CD14-positive monocyte (primary cell): ENCODE measurements around the gene CTNND2. TPM values are rescaled to one million over a fixed set of nuclear protein-coding genes. Genes with fewer than 3 reads are reported as not detected.
A peak's percentile ranks its signal among the peaks of the same experiment; 100 is the strongest.
"Not testable (repeated sequence)": the region's sequence is repeated elsewhere in the genome, so short reads cannot be mapped to it uniquely, and the experiment has no call there.

Experiments used
- DNase-seq, 3 donors: peaks; one replicate each; pipeline ENCODE4 v3.0.0-alpha.2; 2011 to 2022
- H2AFZ ChIP-seq: 2 replicates; pipeline ENCODE4 v1.6.0; 2012; ENCODE audit warnings: mild to moderate bottlenecking, low read depth, low read length, inconsistent platforms; ENCODE audit not compliant: insufficient read depth, poor library complexity, severe bottlenecking
- H3K27ac ChIP-seq, 2 donors: 1 replicate in 1 of 2; 2 replicates in 1 of 2; pipeline ENCODE4 v1.5.1; 2012 to 2013; ENCODE audit warnings: low read length in 2 of 2, control low read depth in 1 of 2, inconsistent platforms in 1 of 2, low read depth in 1 of 2, mild to moderate bottlenecking in 1 of 2
- H3K27me3 ChIP-seq, 2 donors: one replicate each; pipeline versions ENCODE4 v1.6.0 to v1.6.1; 2011 to 2013; ENCODE audit warnings: low read length in 2 of 2; ENCODE audit not compliant: control insufficient read depth in 2 of 2, insufficient read depth in 2 of 2
- H3K36me3 ChIP-seq, 2 donors: replicated peaks in 1 of 2; 1 replicate in 1 of 2; 2 replicates in 1 of 2; pipeline versions ENCODE4 v1.5.1 to v1.6.1; 2012 to 2013; ENCODE audit warnings: low read length in 2 of 2, control low read depth in 1 of 2, inconsistent platforms in 1 of 2, mild to moderate bottlenecking in 1 of 2; ENCODE audit not compliant: insufficient read depth in 2 of 2, control insufficient read depth in 1 of 2
- H3K4me1 ChIP-seq, 2 donors: 1 replicate in 1 of 2; 2 replicates in 1 of 2; pipeline versions ENCODE4 v1.5.1 to v1.6.1; 2012 to 2013; ENCODE audit warnings: low read length in 2 of 2, control low read depth in 1 of 2, inconsistent platforms in 1 of 2, mild to moderate bottlenecking in 1 of 2, moderate library complexity in 1 of 2; ENCODE audit not compliant: insufficient read depth in 2 of 2, control insufficient read depth in 1 of 2
- H3K4me2 ChIP-seq: replicated peaks from 2 replicates; pipeline ENCODE3; 2012; ENCODE audit warnings: low read length, moderate library complexity, mild to moderate bottlenecking; ENCODE audit not compliant: poor library complexity, severe bottlenecking; ENCODE audit errors: extremely low read depth
- H3K4me3 ChIP-seq, 3 experiments: fragments of 200-600 bp in 1 of 3; sonication (generic) in 1 of 3; replicated peaks in 1 of 3; 1 replicate in 2 of 3; 2 replicates in 1 of 3; pipeline ENCODE4 v1.5.1; 2011 to 2013; ENCODE audit warnings: low read length in 3 of 3, mild to moderate bottlenecking in 3 of 3, control low read depth in 2 of 3, low read depth in 2 of 3, inconsistent platforms in 1 of 3, moderate library complexity in 1 of 3
- H3K79me2 ChIP-seq: 2 replicates; pipeline ENCODE4 v1.6.0; 2012; ENCODE audit warnings: mild to moderate bottlenecking, control low read depth, inconsistent platforms, low read length, moderate library complexity; ENCODE audit not compliant: insufficient read depth
- H3K9ac ChIP-seq: 2 replicates; pipeline ENCODE4 v1.6.0; 2017; ENCODE audit warnings: low read length, mild to moderate bottlenecking; ENCODE audit not compliant: insufficient read depth, poor library complexity, severe bottlenecking
- H3K9me3 ChIP-seq, 2 donors: replicated peaks in 1 of 2; 1 replicate in 1 of 2; 2 replicates in 1 of 2; pipeline versions ENCODE4 v1.5.1 to v1.6.1; 2012 to 2013; ENCODE audit warnings: low read length in 2 of 2, control low read depth in 1 of 2; ENCODE audit not compliant: control insufficient read depth in 1 of 2, insufficient read depth in 1 of 2
- H4K20me1 ChIP-seq: 2 replicates; pipeline ENCODE4 v1.6.0; 2012; ENCODE audit warnings: mild to moderate bottlenecking, low read length, control low read depth, moderate library complexity; ENCODE audit not compliant: insufficient read depth
- H3K27ac Mint-ChIP-seq, 7 donors: one replicate each; pipeline ENCODE4 v1.8.0; 2020; ENCODE audit warnings: mild to moderate bottlenecking in 7 of 7, mixed read lengths in 7 of 7, moderate library complexity in 6 of 7, inconsistent platforms in 2 of 7
- H3K27me3 Mint-ChIP-seq, 3 donors: one replicate each; pipeline ENCODE4 v1.8.0; 2021 to 2022; ENCODE audit warnings: low read depth in 3 of 3, mild to moderate bottlenecking in 3 of 3, mixed read lengths in 3 of 3, moderate library complexity in 3 of 3, inconsistent platforms in 1 of 3
- H3K36me3 Mint-ChIP-seq, 2 donors: one replicate each; pipeline ENCODE4 v1.8.0; 2020; ENCODE audit warnings: mixed read lengths in 2 of 2, inconsistent platforms in 1 of 2, mild to moderate bottlenecking in 1 of 2
- H3K4me1 Mint-ChIP-seq: one replicate; pipeline ENCODE4 v1.8.0; 2020; ENCODE audit warnings: mild to moderate bottlenecking, mixed read lengths
- H3K4me3 Mint-ChIP-seq, 2 donors: one replicate each; pipeline ENCODE4 v1.8.0; 2020; ENCODE audit warnings: mild to moderate bottlenecking in 2 of 2, mixed read lengths in 2 of 2, moderate library complexity in 1 of 2
- H3K9me3 Mint-ChIP-seq, 7 donors: one replicate each; pipeline ENCODE4 v1.8.0; 2020 to 2022; ENCODE audit warnings: mixed read lengths in 7 of 7, mild to moderate bottlenecking in 6 of 7, moderate library complexity in 6 of 7, inconsistent platforms in 2 of 7
- WGBS: methylation state at CpG from one replicate; pipeline ENCODE4 v1.1.5; 2013; ENCODE audit warnings: missing lambda C conversion rate; ENCODE audit not compliant: insufficient coverage; 5-methylcytosine and 5-hydroxymethylcytosine counted together
- intact Hi-C, 2 donors: fragments of 100-400 bp; cut with micrococcal nuclease; formaldehyde crosslinking; loops; one replicate each; pipeline versions ENCODE4 v1.15.0 to v1.15.1; 2023
- polyA plus RNA-seq, 3 donors: library from polyadenylated mRNA; depleted of rRNA in 1 of 3; unstranded in 2 of 3; stranded (reverse) in 1 of 3; fragments of 300-500 nt in 2 of 3; fragments of >200 nt in 1 of 3; fragmentation: Illumina TruSeq in 2 of 3; gene quantifications; 1 replicate in 2 of 3; 2 replicates in 1 of 3; pipeline ENCODE4 v1.2.3, GENCODE V29; 2012 to 2021
- TF ChIP-seq, protein P1 (sequence below): fragments of 200-600 bp; IDR thresholded peaks from one replicate; pipeline ENCODE4 v1.8.0; 2022; ENCODE audit warnings: antibody characterized with exemption, mild to moderate bottlenecking

The CTNND2 gene
- polyA plus RNA-seq, 3 donors: not detected

- H3K4me1 Mint-ChIP-seq: peaks cover 32% of the 10 kb centered on the region
- no peak overlapping the region for H3K4me2 ChIP-seq
- TF ChIP-seq, protein P1, sequence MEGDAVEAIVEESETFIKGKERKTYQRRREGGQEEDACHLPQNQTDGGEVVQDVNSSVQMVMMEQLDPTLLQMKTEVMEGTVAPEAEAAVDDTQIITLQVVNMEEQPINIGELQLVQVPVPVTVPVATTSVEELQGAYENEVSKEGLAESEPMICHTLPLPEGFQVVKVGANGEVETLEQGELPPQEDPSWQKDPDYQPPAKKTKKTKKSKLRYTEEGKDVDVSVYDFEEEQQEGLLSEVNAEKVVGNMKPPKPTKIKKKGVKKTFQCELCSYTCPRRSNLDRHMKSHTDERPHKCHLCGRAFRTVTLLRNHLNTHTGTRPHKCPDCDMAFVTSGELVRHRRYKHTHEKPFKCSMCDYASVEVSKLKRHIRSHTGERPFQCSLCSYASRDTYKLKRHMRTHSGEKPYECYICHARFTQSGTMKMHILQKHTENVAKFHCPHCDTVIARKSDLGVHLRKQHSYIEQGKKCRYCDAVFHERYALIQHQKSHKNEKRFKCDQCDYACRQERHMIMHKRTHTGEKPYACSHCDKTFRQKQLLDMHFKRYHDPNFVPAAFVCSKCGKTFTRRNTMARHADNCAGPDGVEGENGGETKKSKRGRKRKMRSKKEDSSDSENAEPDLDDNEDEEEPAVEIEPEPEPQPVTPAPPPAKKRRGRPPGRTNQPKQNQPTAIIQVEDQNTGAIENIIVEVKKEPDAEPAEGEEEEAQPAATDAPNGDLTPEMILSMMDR: no peak
- H3K27me3 Mint-ChIP-seq: peaks cover 0 to 2% (median 0%) of the 10 kb centered on the region in 3 donors
- H3K4me3 ChIP-seq: no peak overlapping the region
- no peak overlapping the region for H3K9ac ChIP-seq
- H3K27ac Mint-ChIP-seq: peak overlapping the region in 1 of 7 donors; percentile 46
- H3K4me3 Mint-ChIP-seq: no peak overlapping the region
- no peaks in the 10 kb centered on the region for H3K27me3 ChIP-seq
- DNase-seq: no peak
- peaks cover 0 to 4% (median 0%) of the 10 kb centered on the region in 7 donors for H3K9me3 Mint-ChIP-seq
- H2AFZ ChIP-seq: no peak overlapping the region
- peaks cover 30 to 31% of the 10 kb centered on the region in 2 donors for H3K4me1 ChIP-seq
- intact Hi-C loops: no loop called here
- H3K36me3 Mint-ChIP-seq: no peaks in the 10 kb centered on the region
- H3K27ac ChIP-seq: no peak overlapping the region
- WGBS: 100% methylated on average over 4 of the region's 7 CpGs
- no peaks in the 10 kb centered on the region for H4K20me1 ChIP-seq
- no peaks in the 10 kb centered on the region for H3K36me3 ChIP-seq
- H3K9me3 ChIP-seq: no peaks in the 10 kb centered on the region
- H3K79me2 ChIP-seq: no peaks in the 10 kb centered on the region
Observed at GRCh38 chr5:11319836-11320580, 584.2 kb downstream of the CTNND2 start.

- H2AFZ ChIP-seq, H3K4me1 ChIP-seq, H3K4me3 ChIP-seq, H3K36me3 Mint-ChIP-seq, H3K9ac ChIP-seq, intact Hi-C loops, H4K20me1 ChIP-seq, H3K27me3 Mint-ChIP-seq, H3K4me1 Mint-ChIP-seq, H3K9me3 Mint-ChIP-seq, H3K4me3 Mint-ChIP-seq, H3K36me3 ChIP-seq, H3K27me3 ChIP-seq, H3K79me2 ChIP-seq, H3K4me2 ChIP-seq: not testable (repeated sequence)
- peak overlapping the region in 1 of 2 donors; percentile 38 for H3K27ac ChIP-seq
- peak; percentile 16 to 65 (median 18) for DNase-seq
- peaks cover 27 to 41% of the 10 kb centered on the region in 2 donors for H3K9me3 ChIP-seq
- peak overlapping the region in 3 of 7 donors; percentile 9 to 41 (median 19) for H3K27ac Mint-ChIP-seq
- 89% methylated on average over 1 of the region's 7 CpGs for whole genome bisulfite sequencing
Observed at GRCh38 chr5:11313694-11314093, 590.6 kb downstream of the CTNND2 start.
